GM19467 (cell line): ENCODE measurements around the gene GPNMB.
"Not testable (repeated sequence)": the region's sequence is repeated elsewhere in the genome, so short reads cannot be mapped to it uniquely, and the experiment has no call there.

Experiments
- ATAC-seq: cut with Tn5 transposase; IDR thresholded peaks from one replicate; pipeline ENCODE4 v1.9.1; 2021; ENCODE audit warnings: mild to moderate bottlenecking, moderate library complexity; ENCODE audit not compliant: unreplicated experiment

The GPNMB gene

DNA sequence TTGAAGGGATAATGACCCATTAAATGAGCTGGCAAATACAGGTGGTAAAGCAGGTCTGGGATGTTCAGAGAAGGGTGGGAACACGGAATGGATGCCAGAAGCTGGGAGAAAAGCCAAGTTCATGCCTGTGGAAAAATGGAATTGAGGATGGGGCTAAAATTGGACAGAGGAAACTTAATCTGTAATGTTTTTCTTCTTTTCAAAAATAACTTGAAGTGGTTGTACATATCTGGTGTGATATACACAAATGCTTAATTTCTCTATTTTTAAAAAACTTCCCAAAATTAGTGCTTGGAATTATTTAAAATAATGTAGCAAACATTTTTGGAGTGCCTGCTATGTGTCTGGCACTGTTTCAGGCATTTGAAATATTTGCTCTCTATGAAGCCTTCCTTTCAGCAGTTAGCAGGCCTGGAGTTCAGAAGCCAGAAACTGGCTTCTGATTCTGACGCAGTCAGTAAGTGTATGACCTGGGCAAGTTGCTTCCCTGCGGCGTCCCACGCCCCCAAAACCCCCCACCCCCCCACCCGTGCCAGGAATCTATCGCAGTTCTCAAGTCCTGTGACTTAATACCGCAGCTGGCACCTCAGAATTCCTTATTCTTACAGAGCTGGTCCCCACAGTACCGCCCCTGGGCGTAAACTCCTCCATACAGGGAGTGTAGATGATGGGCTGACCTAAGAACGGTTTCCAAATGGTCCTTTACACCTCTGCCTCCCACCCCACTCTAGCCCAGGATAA is 51.7 kb downstream of the GPNMB start:
- no peak for ATAC-seq

DNA sequence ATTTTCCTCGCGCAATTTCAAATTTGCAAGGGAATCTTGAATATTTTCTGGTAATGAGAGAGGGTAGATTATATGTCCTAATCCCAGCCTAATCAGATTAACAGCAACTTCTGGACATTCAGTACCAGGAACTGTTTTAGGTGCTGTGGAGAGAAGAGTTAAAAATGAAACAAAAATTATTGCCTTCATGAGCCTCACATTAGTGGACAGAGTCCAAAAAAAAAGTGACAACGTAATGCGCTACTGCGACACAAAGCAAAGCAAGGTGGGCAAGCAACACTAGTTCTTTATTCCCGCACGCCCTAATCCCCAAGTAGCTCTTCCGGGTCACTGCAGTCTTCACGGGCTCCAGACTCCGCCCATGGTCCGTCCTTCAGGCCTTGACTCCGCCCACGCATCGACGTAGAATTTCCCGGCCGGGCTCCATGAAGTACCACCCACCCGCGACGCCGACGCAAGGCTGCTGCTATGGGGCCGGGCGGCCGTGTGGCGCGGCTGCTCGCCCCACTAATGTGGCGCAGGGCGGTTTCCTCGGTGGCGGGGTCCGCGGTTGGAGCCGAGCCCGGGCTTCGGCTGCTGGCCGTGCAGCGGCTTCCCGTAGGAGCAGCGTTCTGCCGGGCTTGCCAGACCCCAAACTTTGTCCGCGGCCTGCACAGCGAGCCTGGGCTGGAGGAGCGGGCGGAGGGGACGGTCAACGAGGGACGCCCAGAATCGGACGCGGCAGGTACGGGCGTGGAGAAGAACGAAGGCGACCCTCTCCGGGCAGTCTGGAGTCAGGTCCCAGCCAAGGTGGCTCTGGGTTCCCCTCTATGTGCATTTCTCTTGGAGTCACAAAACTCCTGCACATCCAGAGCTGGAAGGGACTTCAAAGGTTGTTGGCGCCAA is 52.6 kb downstream of the GPNMB start, which contains the start of gene MALSU1:
MALSU1 (plus strand) TSS at position 455 of the 885 bp plus-strand sequence; CDS start at position 469, 14 bp downstream.
- ATAC-seq: peak; percentile 98

- ATAC-seq: no peak
Observed at GRCh38 chr7:23299770-23300300, 53.3 kb downstream of the GPNMB start.

- ATAC-seq: no peak
Observed at GRCh38 chr7:23306936-23307521, 60.5 kb downstream of the GPNMB start.

GRCh38 chr7:23308754-23309153 is 62.2 kb downstream of the GPNMB start:
- ATAC-seq: no peak

DNA sequence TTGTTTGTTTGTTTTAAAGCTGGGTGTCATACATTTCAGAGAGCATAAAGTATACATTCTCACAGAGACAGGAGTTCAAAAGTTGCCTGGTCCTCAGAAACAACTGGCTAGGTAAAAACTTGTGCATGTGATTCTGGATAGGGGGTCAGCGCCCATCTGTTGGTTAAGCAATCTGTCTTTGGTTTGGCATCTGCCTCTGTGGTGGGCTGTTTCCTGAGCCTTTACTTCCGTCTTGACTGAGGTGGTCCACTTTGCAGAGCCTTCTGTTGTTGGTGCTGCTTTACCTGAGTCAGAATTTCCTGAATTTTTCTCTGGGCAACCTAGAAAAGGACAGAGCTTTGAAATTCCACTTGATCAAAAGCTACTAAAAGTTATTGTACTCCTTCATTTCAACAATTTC is 65.6 kb downstream of the GPNMB start:
- not testable (repeated sequence) for ATAC-seq

- no peak for ATAC-seq
Observed at GRCh38 chr7:23315366-23315765, 68.8 kb downstream of the GPNMB start.
